GM19238 (cell line): Measurements from ENCODE around the gene NQO2.
"Not testable (repeated sequence)": the region's sequence is repeated elsewhere in the genome, so short reads cannot be mapped to it uniquely, and the experiment has no call there.

Source experiments
- DNase-seq: peaks from one replicate; pipeline ENCODE4 v3.0.0; 2011; ENCODE audit warnings: low spot score; ENCODE audit not compliant: insufficient read length

The NQO2 gene

GRCh38 chr6:2970034-2970685 lies 29.5 kb upstream of the NQO2 start:
- no peak for DNase-seq

- DNase-seq, result peak; percentile 20
Observed at GRCh38 chr6:2970753-2971419, 28.8 kb upstream of the NQO2 start.

- DNase-seq, result peak; percentile 21
Observed at GRCh38 chr6:2971420-2972218, 28.1 kb upstream of the NQO2 start, which contains the start of gene SERPINB6. Gene SERPINB6, minus strand, starts transcription at chr6:2971567. Its CDS starts 12,235 bp downstream, at chr6:2959332.

GRCh38 chr6:2972219-2972487 lies 27.5 kb upstream of the NQO2 start:
- not testable (repeated sequence) for DNase-seq

GRCh38 chr6:2972685-2973084 lies 27.0 kb upstream of the NQO2 start:
- DNase-seq, result not testable (repeated sequence)

- not testable (repeated sequence) for DNase-seq
Observed at GRCh38 chr6:2973180-2973579, 26.5 kb upstream of the NQO2 start.

- DNase-seq, result no peak
Observed at GRCh38 chr6:2973676-2974075, 26.0 kb upstream of the NQO2 start.

- DNase-seq, result no peak
Observed at GRCh38 chr6:2976060-2976459, 23.6 kb upstream of the NQO2 start.

- DNase-seq, result no peak
Observed at GRCh38 chr6:2976571-2977085, 23.1 kb upstream of the NQO2 start.

GRCh38 chr6:2977290-2977689 lies 22.4 kb upstream of the NQO2 start:
- no peak for DNase-seq

GRCh38 chr6:2977799-2978590 lies 21.7 kb upstream of the NQO2 start:
- DNase-seq, result no peak

- no peak for DNase-seq
Observed at GRCh38 chr6:2978923-2979322, 20.8 kb upstream of the NQO2 start.

GRCh38 chr6:2979819-2980464 lies 19.8 kb upstream of the NQO2 start:
- DNase-seq, result no peak

- no peak for DNase-seq
Observed at GRCh38 chr6:2980465-2980855, 19.2 kb upstream of the NQO2 start.

- DNase-seq, result no peak
Observed at GRCh38 chr6:2982426-2983117, 17.1 kb upstream of the NQO2 start.

GRCh38 chr6:2984738-2985406 lies 14.8 kb upstream of the NQO2 start:
- no peak for DNase-seq

GRCh38 chr6:2986722-2987221 lies 12.9 kb upstream of the NQO2 start:
- DNase-seq, result no peak

- no peak for DNase-seq
Observed at GRCh38 chr6:2988094-2988425, 11.6 kb upstream of the NQO2 start.

GRCh38 chr6:2988426-2989331 lies 11.0 kb upstream of the NQO2 start:
- DNase-seq, result peak; percentile 63
